Measurements from ENCODE around the gene COBLL1. TPM values are rescaled to one million over a fixed set of nuclear protein-coding genes. Genes with fewer than 3 reads are reported as not detected.

Gene COBLL1
- total RNA-seq, 1 donor from 2014 or later: 28.2 TPM

DNA sequence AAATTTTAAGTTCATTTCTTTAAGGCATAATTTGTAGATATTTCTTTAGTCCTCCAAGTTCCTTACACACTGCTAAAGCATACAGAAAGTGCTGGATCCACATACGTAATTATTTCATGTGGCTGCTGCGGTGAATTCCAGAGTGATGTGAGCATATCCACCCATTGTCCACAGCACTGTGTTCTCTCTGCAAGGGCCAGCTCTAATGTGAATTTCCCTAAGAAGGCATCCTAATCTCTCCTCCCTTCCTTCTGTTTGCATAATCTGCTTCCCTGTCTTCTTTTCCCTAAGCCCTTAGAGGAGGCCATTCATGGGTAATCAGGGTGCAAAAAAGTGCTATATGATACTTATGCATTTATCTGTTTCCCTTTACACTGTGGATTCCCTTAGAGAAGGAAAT lies 57.2 kb downstream of the COBLL1 start:
- no peak overlapping the region for H3K27ac Mint-ChIP-seq
- H3K27me3 Mint-ChIP-seq: no peaks in the 10 kb centered on the region
- H3K36me3 Mint-ChIP-seq: no peaks in the 10 kb centered on the region
- H3K9me3 Mint-ChIP-seq: no peaks in the 10 kb centered on the region
- TF ChIP-seq, protein P1, sequence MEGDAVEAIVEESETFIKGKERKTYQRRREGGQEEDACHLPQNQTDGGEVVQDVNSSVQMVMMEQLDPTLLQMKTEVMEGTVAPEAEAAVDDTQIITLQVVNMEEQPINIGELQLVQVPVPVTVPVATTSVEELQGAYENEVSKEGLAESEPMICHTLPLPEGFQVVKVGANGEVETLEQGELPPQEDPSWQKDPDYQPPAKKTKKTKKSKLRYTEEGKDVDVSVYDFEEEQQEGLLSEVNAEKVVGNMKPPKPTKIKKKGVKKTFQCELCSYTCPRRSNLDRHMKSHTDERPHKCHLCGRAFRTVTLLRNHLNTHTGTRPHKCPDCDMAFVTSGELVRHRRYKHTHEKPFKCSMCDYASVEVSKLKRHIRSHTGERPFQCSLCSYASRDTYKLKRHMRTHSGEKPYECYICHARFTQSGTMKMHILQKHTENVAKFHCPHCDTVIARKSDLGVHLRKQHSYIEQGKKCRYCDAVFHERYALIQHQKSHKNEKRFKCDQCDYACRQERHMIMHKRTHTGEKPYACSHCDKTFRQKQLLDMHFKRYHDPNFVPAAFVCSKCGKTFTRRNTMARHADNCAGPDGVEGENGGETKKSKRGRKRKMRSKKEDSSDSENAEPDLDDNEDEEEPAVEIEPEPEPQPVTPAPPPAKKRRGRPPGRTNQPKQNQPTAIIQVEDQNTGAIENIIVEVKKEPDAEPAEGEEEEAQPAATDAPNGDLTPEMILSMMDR (conservative IDR thresholded peaks at IDR 0.05): no peak
- H3K4me3 Mint-ChIP-seq: no peak overlapping the region
- H3K4me1 Mint-ChIP-seq (ENCODE audit: unreplicated experiment): peaks cover 11% of the 10 kb centered on the region
- no peak for DNase-seq (ENCODE audit: extremely low spot score, unreplicated experiment)

DNA sequence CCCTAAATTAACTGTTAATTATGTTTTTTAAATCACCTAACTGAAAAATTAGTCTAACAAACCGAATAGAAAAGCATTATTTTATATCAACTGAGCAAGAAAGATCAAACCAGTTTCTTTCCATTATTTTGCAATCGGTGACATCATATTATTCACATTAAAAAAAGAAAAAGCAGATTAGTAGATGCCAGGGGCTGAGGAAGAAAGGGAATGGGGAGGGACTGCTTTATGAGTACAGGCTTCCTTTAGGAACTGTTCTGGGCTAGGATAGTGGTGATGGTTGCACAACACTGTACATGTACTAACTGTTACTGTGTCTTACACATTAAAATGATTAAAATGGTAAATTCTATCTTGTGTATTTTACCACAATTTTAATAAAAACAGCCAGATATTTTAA lies 59.3 kb downstream of the COBLL1 start:
- Mint-ChIP-seq H3K9me3 (no peaks in the 10 kb centered on the region), H3K36me3 (no peaks in the 10 kb centered on the region), H3K27ac (no peak overlapping the region), H3K4me3 (no peak overlapping the region), H3K27me3 (no peaks in the 10 kb centered on the region), H3K4me1 (ENCODE audit: unreplicated experiment) (peaks cover 11% of the 10 kb centered on the region)
- TF ChIP-seq, protein P1 (conservative IDR thresholded peaks at IDR 0.05): no peak
- DNase-seq (ENCODE audit: extremely low spot score, unreplicated experiment): no peak

DNA sequence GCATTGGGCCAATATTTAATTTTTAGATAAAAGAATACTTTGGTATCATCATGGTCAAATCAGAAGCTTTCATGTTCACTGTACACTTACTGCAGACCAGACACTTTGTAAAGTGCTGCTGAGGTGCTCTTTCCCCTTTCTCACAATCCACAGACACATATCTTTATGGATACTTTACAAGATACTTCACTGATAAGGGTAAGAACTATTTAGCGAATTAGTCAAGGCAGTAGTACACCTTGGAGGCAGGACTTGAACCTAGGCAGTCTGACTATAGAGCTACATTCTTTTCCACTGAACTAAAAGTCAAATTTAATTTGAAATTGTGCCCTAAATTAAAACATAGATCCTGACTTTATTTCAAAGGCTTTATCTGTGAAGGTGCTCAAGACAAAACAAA lies 60.2 kb downstream of the COBLL1 start:
- TF ChIP-seq, protein P1 (conservative IDR thresholded peaks at IDR 0.05): no peak
- Mint-ChIP-seq H3K27me3 (no peaks in the 10 kb centered on the region), H3K4me1 (ENCODE audit: unreplicated experiment) (peaks cover 11% of the 10 kb centered on the region), H3K36me3 (no peaks in the 10 kb centered on the region), H3K27ac (no peak overlapping the region), H3K4me3 (no peak overlapping the region), H3K9me3 (no peaks in the 10 kb centered on the region)
- no peak for DNase-seq (ENCODE audit: extremely low spot score, unreplicated experiment)

DNA sequence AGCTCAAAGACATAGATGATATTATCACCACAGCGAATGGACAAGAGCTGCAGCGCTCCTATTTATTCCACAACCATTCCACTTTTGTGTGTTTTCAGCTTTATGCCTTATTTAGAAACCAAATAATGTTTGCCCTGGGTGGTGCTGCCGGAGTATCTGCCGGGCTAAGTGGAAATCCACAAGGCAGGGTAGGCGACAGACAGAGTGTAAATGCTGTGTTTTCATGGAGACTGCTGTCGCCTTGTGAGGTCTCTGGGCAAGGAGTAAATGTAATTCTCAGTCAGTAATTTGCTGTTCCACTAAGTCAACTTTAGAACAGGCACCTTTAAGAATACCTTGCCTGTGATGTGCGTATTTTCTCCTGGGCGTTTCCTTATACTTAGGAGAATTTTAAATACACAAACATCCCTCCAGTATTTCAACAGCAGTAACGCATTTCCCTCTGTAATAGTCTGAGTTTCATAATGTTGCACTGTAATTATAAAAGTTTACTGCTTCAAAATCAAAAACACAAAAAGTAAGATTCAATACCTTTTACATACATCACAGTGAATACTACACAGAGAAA lies 60.9 kb downstream of the COBLL1 start:
- no peak for DNase-seq (ENCODE audit: extremely low spot score, unreplicated experiment)
- Mint-ChIP-seq H3K4me3 (no peak overlapping the region), H3K9me3 (no peaks in the 10 kb centered on the region), H3K27me3 (no peaks in the 10 kb centered on the region), H3K4me1 (ENCODE audit: unreplicated experiment) (peaks cover 11% of the 10 kb centered on the region), H3K27ac (no peak overlapping the region), H3K36me3 (no peaks in the 10 kb centered on the region)
- TF ChIP-seq, protein P1 (conservative IDR thresholded peaks at IDR 0.05): no peak

DNA sequence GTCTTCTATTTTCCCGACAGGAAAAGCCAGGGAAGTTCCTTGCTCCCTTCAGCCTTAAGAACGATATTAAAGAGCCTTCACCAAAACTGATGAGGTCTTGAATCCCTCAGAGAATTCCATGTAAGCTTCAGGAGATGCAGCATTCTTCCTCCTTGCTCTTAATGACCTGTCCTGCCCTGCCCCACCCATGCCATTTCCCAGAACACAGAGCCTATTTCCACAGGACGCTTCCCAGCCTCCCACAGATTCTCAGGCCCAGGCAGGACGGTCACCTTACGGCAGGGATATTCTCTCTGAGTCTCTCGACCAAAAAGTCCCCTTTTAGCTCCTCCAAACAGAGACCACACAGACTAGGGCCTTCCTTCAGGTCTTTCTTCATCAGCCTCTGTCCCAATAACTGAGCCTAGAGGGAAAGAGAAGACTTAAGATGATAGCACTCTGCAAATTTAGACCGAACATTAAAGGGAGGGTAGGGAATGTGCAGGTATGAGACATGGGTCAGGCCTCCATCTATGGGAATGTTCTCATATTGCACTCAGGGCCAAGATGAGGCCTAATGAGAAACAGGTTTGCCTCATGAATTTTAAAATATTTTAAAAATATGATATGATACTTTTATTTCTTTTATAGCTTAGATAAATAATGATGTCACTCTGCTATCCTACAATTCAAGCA lies 62.1 kb downstream of the COBLL1 start:
- DNase-seq (ENCODE audit: extremely low spot score, unreplicated experiment): no peak
- Mint-ChIP-seq H3K4me3 (no peak overlapping the region), H3K9me3 (no peaks in the 10 kb centered on the region), H3K27me3 (no peaks in the 10 kb centered on the region), H3K4me1 (ENCODE audit: unreplicated experiment) (peaks cover 15% of the 10 kb centered on the region), H3K36me3 (no peaks in the 10 kb centered on the region), H3K27ac (no peak overlapping the region)
- TF ChIP-seq, protein P1 (conservative IDR thresholded peaks at IDR 0.05): no peak
